Stimulated activated CD8-positive, alpha-beta memory T cell treated with anti-CD3 and anti-CD28 coated beads, Interleukin-7, amount 100 ng/mL, for 48 hours (primary cell): ENCODE data around the gene NIT2.
A peak's percentile ranks its signal among the peaks of the same experiment; 100 is the strongest.
"Not testable (repeated sequence)": the region's sequence is repeated elsewhere in the genome, so short reads cannot be mapped to it uniquely, and the experiment has no call there.

Source experiments
- DNase-seq, 2 donors: peaks; one replicate each; pipeline ENCODE4 v3.0.0-alpha.2; 2020; ENCODE audit warnings: low read depth in 1 of 2; ENCODE audit errors: extremely low read depth in 1 of 2

Gene NIT2

GRCh38 chr3:100334488-100335351 lies at the start of gene NIT2:
Gene NIT2, plus strand, starts transcription at chr3:100334757. Its CDS starts 35 bp downstream, at chr3:100334792.
- DNase-seq, result peak; percentile 65 to 73

GRCh38 chr3:100288288-100288894 lies 46.2 kb upstream of the NIT2 start:
- DNase-seq, result no peak

GRCh38 chr3:100289339-100289738 lies 45.2 kb upstream of the NIT2 start:
- no peak for DNase-seq

GRCh38 chr3:100295089-100295488 lies 39.5 kb upstream of the NIT2 start:
- no peak for DNase-seq

- DNase-seq, result no peak
Measured at GRCh38 chr3:100297784-100298183, 36.8 kb upstream of the NIT2 start.

- no peak for DNase-seq
Measured at GRCh38 chr3:100299016-100299415, 35.5 kb upstream of the NIT2 start.

- DNase-seq, result no peak
Measured at GRCh38 chr3:100306695-100307094, 27.9 kb upstream of the NIT2 start.

GRCh38 chr3:100310355-100310965 lies 24.1 kb upstream of the NIT2 start:
- DNase-seq, result no peak

- no peak for DNase-seq
Measured at GRCh38 chr3:100311011-100311410, 23.5 kb upstream of the NIT2 start.

- no peak for DNase-seq
Measured at GRCh38 chr3:100316641-100317069, 17.9 kb upstream of the NIT2 start.

- no peak for DNase-seq
Measured at GRCh38 chr3:100317912-100318311, 16.6 kb upstream of the NIT2 start.

- DNase-seq, result no peak
Measured at GRCh38 chr3:100319951-100320350, 14.6 kb upstream of the NIT2 start.

- DNase-seq, result no peak
Measured at GRCh38 chr3:100324044-100324443, 10.5 kb upstream of the NIT2 start.

GRCh38 chr3:100325827-100326226 lies 8.7 kb upstream of the NIT2 start:
- DNase-seq, result no peak

- not testable (repeated sequence) for DNase-seq
Measured at GRCh38 chr3:100327377-100327776, 7.2 kb upstream of the NIT2 start.

GRCh38 chr3:100329800-100330489 lies 4.6 kb upstream of the NIT2 start:
- DNase-seq, result no peak

- no peak for DNase-seq
Measured at GRCh38 chr3:100330651-100331050, 3.9 kb upstream of the NIT2 start.

GRCh38 chr3:100331660-100332059 lies 2.9 kb upstream of the NIT2 start:
- DNase-seq, result no peak

GRCh38 chr3:100333051-100333450 lies 1.5 kb upstream of the NIT2 start:
- DNase-seq, result no peak

- DNase-seq, result peak in 1 of 2 donors; percentile 2
Measured at GRCh38 chr3:100333970-100334487, 528 bp upstream of the NIT2 start.

- DNase-seq, result peak in 1 of 2 donors; percentile 9
Measured at GRCh38 chr3:100335434-100335833, 877 bp downstream of the NIT2 start.
